GM19099 (cell line): ENCODE measurements around the gene BTBD2.

Experiments used
- POLR2A ChIP-seq: IDR thresholded peaks from 3 replicates; pipeline ENCODE4 v1.6.1; 2011; ENCODE audit warnings: low read depth; ENCODE audit not compliant: insufficient read length; ENCODE audit errors: extremely low read depth

Gene BTBD2

GRCh38 chr19:1941146-1942077, 74.1 kb downstream of the BTBD2 start, which contains the start of gene CSNK1G2:
Gene CSNK1G2 (plus strand): TSS chr19:1941172. CDS start chr19:1969773, 28,601 bp downstream.
- TF ChIP-seq POLR2A = peak; percentile 46

GRCh38 chr19:1938071-1938470, 77.4 kb downstream of the BTBD2 start:
- no peak for TF ChIP-seq POLR2A

GRCh38 chr19:1936916-1937610, 78.5 kb downstream of the BTBD2 start:
- no peak for TF ChIP-seq POLR2A

DNA sequence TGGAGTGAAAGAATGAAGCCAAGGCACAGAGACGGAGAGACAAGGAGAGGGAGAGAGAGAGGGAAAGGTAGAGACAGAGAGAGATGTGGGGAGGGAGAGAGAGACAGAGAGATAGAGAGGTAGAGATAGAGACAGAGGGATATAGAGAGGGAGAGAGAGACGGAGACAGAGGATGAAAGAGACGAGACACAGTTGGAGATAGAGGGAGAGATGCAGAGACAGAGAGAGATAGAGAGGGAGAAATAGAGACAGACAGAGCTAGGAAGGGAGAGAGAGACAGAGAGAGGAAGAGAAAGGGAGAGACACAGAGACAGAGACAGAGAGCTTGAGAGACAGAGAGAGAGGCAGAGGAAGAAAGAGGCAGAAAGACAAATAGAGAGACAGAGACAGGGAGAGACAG, 79.1 kb downstream of the BTBD2 start:
- TF ChIP-seq POLR2A = no peak

DNA sequence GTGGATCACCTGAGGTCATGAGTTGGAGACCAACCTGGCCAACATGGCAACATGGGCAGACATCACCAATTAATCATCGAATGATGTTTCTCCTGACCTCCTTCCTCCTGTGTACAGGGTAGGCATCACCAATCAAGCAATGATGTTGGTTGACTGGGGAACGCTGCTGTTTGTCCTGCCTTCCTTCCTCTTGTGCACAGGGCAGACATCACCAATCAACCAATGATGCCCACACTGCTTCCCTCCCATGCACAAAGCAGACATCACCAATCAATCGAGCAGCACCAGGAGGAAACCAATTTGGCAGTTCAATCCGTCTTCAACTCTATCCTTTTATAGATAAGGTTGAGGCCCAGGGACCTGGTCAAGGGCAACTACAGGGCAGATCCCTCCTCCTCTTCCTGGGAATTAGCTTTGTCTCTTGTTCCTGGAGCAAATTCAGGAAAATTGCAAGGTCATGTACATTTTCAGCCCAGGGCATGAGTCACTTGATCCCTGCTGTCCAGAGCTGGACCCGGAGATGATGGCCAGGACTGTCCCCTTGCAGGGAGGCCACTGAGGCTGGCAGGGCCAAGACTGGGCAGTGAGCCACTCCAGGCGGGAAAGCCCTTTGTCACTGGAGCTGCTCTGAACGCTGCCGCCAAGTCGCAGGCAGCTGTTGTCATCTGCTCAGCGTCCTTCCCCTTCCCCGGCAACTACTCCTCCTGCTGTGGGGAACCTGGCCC, 79.9 kb downstream of the BTBD2 start:
- no peak for TF ChIP-seq POLR2A
